Upper lobe of left lung (tissue), 4 donors: Measurements from ENCODE around the gene EFNA2.

ENCODE experiments used
- EP300 ChIP-seq, 4 donors: sonication (generic); formaldehyde crosslinking; IDR thresholded peaks; one replicate each; pipeline ENCODE4 v1.5.1; 2017; ENCODE audit warnings: antibody characterized with exemption in 4 of 4, control low read depth in 2 of 4
- POLR2A ChIP-seq, 4 donors: fragments of 450-650 bp; IDR thresholded peaks; one replicate each; pipeline ENCODE4 v1.5.1; 2016 to 2017; ENCODE audit warnings: antibody characterized with exemption in 4 of 4, mild to moderate bottlenecking in 2 of 4
- TF ChIP-seq, protein P1 (sequence below), 6 experiments: fragments of 450-650 bp in 4 of 6; fragments of 200-600 bp in 2 of 6; sonication (generic) in 2 of 6; IDR thresholded peaks; one replicate each; pipeline ENCODE4 v1.5.1; 2016 to 2019; ENCODE audit warnings: antibody characterized with exemption in 6 of 6

DNA sequence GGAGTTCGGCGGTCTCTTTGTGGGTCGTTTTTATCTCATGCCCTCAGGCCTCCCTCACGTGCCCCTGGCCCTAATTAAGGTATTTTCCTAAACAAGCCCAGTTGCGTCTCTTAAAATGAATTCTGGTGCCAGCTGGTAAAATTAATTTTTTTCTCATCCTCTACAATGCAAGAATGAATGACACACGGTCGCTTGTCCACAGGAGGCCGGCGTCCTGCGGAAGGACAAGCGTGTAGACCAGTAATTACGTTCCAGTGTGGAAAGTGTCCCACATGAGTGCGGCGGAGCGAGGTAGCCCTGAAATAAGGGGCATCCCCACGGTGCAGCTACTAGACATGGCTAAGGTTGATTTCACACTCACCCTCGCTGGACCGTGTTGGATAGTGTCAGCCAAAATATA, 63.5 kb downstream of the EFNA2 start:
- TF ChIP-seq, protein P1, sequence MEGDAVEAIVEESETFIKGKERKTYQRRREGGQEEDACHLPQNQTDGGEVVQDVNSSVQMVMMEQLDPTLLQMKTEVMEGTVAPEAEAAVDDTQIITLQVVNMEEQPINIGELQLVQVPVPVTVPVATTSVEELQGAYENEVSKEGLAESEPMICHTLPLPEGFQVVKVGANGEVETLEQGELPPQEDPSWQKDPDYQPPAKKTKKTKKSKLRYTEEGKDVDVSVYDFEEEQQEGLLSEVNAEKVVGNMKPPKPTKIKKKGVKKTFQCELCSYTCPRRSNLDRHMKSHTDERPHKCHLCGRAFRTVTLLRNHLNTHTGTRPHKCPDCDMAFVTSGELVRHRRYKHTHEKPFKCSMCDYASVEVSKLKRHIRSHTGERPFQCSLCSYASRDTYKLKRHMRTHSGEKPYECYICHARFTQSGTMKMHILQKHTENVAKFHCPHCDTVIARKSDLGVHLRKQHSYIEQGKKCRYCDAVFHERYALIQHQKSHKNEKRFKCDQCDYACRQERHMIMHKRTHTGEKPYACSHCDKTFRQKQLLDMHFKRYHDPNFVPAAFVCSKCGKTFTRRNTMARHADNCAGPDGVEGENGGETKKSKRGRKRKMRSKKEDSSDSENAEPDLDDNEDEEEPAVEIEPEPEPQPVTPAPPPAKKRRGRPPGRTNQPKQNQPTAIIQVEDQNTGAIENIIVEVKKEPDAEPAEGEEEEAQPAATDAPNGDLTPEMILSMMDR (IDR thresholded peaks at IDR 0.05), result no peak
- TF ChIP-seq POLR2A (IDR thresholded peaks at IDR 0.05) (no peak), EP300 (IDR thresholded peaks at IDR 0.05) (no peak)
